ENCODE results near the gene SLC66A2.

DNA sequence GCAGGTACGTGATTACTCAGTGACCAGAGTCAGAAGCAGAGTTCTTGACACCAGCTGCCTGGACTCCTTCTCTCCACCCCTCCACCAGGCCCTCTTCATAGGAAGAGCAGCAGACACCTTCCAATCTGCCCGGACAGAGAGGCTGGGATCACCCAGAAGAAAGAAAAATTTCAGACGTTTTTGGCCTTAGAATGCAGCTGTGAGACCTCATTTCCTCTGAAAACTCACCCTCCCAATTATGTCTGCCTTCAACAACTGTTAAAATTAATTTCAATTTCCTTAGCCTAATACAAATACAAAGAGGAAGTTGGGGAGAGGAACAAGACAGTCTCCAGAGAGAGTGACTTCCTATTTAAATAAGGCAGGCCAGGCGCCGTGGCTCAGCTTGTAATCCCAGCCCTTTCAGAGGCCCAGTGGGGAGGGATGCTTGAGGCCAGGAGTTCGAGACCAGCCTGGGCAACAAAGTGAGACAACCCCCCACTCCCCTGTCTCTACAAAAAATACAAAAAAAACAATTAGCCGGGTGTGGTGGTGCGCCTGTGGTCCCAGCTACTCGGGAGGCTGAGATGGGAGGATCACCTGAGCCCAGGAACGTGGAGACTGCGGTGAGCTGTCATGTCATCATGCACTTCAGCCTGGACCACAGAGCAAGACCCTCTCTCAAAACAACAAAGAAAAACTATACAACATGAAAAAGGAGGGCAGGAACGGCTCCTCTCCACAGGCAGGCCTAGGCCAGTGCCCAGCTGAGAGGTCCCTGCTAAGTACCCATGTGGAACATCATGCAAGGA, 1.6 kb downstream of the SLC66A2 start:
- TF ChIP-seq GABPA (IDR thresholded peaks at IDR 0.05; ENCODE audit: low read depth) (peak; percentile 11; the same call in 1 of the 2 replicates), POLR2AphosphoS5 (IDR thresholded peaks at IDR 0.05; ENCODE audit: low read depth) (peak; percentile 38; the same call in 1 of the 2 replicates)
- TF ChIP-seq, protein P1, sequence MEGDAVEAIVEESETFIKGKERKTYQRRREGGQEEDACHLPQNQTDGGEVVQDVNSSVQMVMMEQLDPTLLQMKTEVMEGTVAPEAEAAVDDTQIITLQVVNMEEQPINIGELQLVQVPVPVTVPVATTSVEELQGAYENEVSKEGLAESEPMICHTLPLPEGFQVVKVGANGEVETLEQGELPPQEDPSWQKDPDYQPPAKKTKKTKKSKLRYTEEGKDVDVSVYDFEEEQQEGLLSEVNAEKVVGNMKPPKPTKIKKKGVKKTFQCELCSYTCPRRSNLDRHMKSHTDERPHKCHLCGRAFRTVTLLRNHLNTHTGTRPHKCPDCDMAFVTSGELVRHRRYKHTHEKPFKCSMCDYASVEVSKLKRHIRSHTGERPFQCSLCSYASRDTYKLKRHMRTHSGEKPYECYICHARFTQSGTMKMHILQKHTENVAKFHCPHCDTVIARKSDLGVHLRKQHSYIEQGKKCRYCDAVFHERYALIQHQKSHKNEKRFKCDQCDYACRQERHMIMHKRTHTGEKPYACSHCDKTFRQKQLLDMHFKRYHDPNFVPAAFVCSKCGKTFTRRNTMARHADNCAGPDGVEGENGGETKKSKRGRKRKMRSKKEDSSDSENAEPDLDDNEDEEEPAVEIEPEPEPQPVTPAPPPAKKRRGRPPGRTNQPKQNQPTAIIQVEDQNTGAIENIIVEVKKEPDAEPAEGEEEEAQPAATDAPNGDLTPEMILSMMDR (IDR thresholded peaks at IDR 0.05; ENCODE audit: insufficient read depth, low read length): no peak
- TF ChIP-seq, protein P2, sequence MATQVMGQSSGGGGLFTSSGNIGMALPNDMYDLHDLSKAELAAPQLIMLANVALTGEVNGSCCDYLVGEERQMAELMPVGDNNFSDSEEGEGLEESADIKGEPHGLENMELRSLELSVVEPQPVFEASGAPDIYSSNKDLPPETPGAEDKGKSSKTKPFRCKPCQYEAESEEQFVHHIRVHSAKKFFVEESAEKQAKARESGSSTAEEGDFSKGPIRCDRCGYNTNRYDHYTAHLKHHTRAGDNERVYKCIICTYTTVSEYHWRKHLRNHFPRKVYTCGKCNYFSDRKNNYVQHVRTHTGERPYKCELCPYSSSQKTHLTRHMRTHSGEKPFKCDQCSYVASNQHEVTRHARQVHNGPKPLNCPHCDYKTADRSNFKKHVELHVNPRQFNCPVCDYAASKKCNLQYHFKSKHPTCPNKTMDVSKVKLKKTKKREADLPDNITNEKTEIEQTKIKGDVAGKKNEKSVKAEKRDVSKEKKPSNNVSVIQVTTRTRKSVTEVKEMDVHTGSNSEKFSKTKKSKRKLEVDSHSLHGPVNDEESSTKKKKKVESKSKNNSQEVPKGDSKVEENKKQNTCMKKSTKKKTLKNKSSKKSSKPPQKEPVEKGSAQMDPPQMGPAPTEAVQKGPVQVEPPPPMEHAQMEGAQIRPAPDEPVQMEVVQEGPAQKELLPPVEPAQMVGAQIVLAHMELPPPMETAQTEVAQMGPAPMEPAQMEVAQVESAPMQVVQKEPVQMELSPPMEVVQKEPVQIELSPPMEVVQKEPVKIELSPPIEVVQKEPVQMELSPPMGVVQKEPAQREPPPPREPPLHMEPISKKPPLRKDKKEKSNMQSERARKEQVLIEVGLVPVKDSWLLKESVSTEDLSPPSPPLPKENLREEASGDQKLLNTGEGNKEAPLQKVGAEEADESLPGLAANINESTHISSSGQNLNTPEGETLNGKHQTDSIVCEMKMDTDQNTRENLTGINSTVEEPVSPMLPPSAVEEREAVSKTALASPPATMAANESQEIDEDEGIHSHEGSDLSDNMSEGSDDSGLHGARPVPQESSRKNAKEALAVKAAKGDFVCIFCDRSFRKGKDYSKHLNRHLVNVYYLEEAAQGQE (IDR thresholded peaks at IDR 0.05; ENCODE audit: insufficient replicate concordance, low read depth): no peak
